Umbilical cord (tissue), 2 donors: ENCODE results near the gene KCNH6. TPM values are rescaled to one million over a fixed set of nuclear protein-coding genes. Genes with fewer than 3 reads are reported as not detected.
A peak's percentile ranks its signal among the peaks of the same experiment; 100 is the strongest.

Source experiments
- DNase-seq: peaks from one replicate; pipeline ENCODE4 v3.0.0-alpha.2; 2015; ENCODE audit warnings: low spot score
- total RNA-seq: library from RNA; depleted of rRNA; stranded (reverse); fragments of >200 nt; gene quantifications from one replicate; pipeline ENCODE4 v1.2.3, GENCODE V29; 2014; ENCODE audit warnings: low replicate concordance; ENCODE audit not compliant: insufficient read depth

Gene KCNH6, protein sequence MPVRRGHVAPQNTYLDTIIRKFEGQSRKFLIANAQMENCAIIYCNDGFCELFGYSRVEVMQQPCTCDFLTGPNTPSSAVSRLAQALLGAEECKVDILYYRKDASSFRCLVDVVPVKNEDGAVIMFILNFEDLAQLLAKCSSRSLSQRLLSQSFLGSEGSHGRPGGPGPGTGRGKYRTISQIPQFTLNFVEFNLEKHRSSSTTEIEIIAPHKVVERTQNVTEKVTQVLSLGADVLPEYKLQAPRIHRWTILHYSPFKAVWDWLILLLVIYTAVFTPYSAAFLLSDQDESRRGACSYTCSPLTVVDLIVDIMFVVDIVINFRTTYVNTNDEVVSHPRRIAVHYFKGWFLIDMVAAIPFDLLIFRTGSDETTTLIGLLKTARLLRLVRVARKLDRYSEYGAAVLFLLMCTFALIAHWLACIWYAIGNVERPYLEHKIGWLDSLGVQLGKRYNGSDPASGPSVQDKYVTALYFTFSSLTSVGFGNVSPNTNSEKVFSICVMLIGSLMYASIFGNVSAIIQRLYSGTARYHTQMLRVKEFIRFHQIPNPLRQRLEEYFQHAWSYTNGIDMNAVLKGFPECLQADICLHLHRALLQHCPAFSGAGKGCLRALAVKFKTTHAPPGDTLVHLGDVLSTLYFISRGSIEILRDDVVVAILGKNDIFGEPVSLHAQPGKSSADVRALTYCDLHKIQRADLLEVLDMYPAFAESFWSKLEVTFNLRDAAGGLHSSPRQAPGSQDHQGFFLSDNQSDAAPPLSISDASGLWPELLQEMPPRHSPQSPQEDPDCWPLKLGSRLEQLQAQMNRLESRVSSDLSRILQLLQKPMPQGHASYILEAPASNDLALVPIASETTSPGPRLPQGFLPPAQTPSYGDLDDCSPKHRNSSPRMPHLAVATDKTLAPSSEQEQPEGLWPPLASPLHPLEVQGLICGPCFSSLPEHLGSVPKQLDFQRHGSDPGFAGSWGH
- not detected for total RNA-seq

DNA sequence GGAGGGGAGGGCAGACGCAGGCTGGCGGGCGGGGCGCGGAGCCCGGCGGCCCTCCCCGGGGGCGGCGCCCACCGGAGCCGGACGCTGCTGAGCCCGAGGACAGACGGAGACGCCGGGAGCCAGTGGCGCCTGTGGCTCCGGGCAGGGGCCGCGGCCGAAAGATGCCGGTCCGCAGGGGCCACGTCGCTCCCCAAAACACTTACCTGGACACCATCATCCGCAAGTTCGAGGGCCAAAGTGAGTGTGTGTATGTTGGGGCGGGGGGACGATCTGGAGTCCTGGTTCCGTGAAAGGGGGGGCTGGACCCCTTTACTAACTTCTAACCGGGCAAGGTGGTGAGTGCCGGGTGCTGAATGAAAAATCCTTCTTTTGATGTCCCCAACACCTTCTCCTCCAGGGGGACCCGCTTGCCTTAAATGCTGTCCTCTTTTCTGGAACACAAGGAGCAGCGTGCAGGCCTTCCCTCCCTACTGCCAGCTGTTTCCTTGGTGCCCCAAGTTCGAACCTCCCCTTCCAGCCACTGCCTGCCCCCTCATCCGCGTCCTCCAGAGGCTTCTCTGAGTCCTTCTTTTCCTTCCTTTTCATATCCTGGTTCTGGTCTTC is at the start of gene KCNH6:
Gene KCNH6 (plus strand): TSS at position 106 of the 603 bp plus-strand sequence. CDS start 56 bp downstream, at position 162.
- no peak for DNase-seq

DNA sequence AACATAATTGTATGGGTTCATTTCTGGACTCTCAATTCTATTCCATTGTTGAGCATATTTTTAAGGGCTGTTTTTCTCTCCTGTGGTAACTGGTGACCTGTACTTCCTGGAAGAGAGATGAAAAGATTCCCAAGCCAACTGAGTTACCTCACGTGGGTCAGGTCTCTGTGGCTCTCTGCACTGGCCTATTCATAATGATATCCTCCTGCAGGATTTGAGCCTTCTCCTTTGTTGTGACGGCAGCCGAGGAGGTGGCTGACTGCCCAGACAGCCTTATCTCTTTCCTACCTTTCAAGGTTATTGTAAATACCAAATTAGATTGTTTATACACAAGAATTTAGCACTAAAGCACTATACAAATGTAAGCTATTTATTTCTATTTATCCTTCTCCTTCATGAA is 49.0 kb upstream of the KCNH6 start:
- DNase-seq, result no peak

- no peak for DNase-seq
Observed at GRCh38 chr17:63474586-63475460, 48.3 kb upstream of the KCNH6 start.

DNA sequence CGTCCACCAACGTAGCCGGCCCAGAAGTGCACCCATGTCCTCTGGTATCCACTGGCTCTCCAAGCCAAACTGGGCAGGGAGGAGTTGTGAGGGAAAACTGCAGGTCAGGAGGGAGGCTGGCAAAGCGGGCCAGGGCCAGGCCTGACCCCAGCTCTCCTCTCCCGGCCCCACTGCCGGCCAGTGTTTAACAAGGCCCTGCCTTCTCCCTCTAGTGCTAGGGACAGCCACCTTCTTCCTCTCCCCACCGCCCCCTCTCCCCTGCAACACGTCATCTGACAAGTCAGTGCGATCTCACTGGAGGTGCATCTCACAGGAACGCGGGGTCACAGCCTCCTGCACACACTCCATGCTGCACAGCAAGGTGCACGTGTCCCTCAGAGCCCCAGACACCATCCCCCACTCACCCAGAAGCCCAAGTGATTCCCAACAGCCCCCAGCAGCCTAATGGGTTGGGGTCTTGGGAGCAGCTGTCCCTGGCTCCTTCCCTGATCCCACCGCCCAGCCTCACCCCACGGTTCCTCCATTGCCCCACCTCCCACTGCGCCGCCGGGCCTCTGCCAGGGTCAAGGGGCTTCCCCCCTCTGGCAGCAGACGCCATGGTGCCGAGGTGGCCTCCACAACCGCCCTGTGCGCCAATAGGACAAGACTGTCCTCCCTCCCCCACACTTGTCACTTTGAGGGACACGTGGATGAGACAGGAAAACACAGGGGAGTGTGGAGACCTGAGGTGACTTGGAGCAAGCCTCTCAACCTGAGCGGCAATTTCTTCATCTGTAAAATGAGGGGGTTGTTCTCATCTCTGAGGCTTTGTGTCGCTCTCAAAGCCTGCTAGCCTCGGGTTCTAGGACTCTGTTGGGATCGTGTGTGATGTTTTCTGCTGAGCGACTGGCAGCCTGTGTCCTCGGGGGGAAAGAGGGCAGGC is 47.4 kb upstream of the KCNH6 start:
- DNase-seq, result no peak

DNA sequence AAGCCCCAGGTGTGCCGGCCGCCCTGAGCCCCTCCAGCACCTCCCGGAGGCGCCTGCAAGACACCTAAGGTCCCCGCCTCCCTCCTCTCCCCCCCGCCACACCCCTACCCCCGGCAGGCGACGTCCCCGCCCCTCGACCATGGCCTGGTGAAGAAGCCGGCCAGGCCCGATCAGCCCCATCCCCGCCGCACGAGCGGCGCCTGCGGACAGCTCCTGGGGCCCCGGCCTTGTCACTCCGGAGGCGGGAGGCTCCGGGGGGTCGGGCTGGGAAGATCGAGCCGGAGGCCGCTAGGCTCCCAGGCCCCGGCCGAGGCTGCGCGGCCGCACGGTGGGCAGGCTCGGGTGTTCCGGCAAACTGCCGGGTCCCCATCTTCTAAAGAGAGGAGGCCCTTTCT is 46.7 kb upstream of the KCNH6 start:
- DNase-seq, result no peak

- DNase-seq, result no peak
Observed at GRCh38 chr17:63476854-63477479, 46.2 kb upstream of the KCNH6 start, which contains the start of gene ACE. Gene ACE (plus strand): TSS chr17:63477061. CDS start chr17:63477095, 34 bp downstream.

GRCh38 chr17:63477480-63478440 is 45.4 kb upstream of the KCNH6 start:
- no peak for DNase-seq

DNA sequence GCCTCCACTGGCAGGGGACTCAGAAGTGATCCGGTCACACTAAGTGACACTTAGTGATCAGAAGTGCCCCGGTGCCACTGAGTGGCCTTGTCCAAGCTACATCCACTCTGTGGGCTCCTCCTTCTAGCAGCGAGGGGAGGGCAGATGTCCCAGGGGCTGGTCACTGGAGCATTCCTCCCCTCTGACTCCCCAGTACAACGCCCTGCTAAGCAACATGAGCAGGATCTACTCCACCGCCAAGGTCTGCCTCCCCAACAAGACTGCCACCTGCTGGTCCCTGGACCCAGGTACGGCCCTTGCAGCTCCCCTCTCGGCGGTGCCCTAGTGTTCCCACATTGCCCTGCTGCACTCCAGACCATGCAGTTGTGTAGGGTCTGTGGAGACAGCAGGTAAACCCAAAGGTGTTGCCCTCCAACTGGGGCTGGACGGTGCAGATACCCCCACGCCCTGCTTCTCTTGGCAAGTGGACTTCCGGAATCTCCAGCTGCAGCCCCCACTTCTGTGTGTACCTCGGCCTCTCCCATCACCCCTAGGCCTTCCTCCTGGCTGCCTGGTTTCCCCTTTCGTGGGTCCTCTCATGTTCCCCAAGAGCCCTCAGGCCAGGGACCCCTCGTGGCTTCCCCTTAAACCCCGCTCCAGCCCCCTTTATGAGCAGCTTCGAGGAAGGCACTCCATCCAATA is 44.2 kb upstream of the KCNH6 start:
- DNase-seq, result peak; percentile 69

GRCh38 chr17:63479495-63480184 is 43.5 kb upstream of the KCNH6 start:
- DNase-seq, result no peak

- DNase-seq, result no peak
Observed at GRCh38 chr17:63480192-63480784, 42.9 kb upstream of the KCNH6 start.

DNA sequence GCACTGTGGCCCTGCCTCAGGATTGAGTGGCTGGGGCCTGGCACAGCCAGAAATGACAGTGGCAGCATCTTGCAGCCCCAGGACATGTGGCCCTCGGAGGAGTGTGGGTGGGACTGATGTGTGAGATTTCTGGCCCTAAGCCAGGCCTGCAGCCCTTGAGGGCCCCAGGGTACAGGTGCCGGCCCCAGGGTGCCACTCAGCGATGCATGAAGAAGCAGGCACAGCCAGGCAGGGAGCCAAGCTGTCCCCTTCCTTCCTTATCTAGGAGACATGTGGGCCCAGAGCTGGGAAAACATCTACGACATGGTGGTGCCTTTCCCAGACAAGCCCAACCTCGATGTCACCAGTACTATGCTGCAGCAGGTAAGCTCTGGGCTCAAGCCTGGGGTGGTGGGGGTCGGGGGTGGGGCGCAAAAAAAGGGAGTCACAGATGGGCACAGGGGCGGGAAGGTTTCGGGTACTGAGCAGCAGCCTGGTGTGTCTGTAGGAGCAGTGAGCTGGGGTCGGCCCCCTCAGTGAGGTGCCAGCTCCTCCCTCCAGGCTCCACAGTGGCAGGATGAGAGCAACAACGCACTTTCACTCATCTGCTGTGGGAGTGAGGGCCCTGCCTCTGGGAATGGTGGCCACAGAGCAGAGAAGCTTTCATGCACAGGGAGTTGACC is 42.2 kb upstream of the KCNH6 start:
- DNase-seq, result no peak

DNA sequence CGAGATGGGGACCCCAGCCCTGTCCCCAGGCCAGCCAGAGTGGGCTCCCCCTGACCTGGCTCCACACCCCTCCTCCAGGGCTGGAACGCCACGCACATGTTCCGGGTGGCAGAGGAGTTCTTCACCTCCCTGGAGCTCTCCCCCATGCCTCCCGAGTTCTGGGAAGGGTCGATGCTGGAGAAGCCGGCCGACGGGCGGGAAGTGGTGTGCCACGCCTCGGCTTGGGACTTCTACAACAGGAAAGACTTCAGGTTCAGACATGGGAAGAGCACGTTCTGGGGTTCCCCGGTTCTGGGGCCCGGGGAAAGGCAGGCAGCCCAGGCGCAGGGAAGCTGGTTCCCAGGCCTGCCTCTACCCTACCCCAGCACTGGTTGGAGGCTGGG is 41.7 kb upstream of the KCNH6 start:
- DNase-seq, result no peak

GRCh38 chr17:63482509-63482908 is 40.6 kb upstream of the KCNH6 start:
- no peak for DNase-seq

GRCh38 chr17:63483038-63483437 is 40.1 kb upstream of the KCNH6 start:
- no peak for DNase-seq

GRCh38 chr17:63483655-63484575 is 39.2 kb upstream of the KCNH6 start:
- no peak for DNase-seq
